Mesothelial cell of epicardium (in vitro differentiated cells): ENCODE results near the gene TBC1D10B. TPM values are rescaled to one million over a fixed set of nuclear protein-coding genes. Genes with fewer than 3 reads are reported as not detected.
A peak's percentile ranks its signal among the peaks of the same experiment; 100 is the strongest.

Source experiments
- DNase-seq, 2 experiments: peaks; one replicate each; pipeline ENCODE4 v3.0.0; 2021; ENCODE audit warnings: low spot score in 2 of 2; ENCODE audit not compliant: unreplicated experiment in 2 of 2
- H3K27ac Mint-ChIP-seq: 2 replicates; pipeline ENCODE4 v1.8.0; 2021; ENCODE audit warnings: mixed read lengths
- H3K27me3 Mint-ChIP-seq: 2 replicates; pipeline ENCODE4 v1.8.0; 2021; ENCODE audit warnings: low read depth, mixed read lengths
- H3K36me3 Mint-ChIP-seq: 2 replicates; pipeline ENCODE4 v1.8.0; 2021; ENCODE audit warnings: mixed read lengths
- H3K4me1 Mint-ChIP-seq: 2 replicates; pipeline ENCODE4 v1.8.0; 2021; ENCODE audit warnings: mixed read lengths
- H3K4me3 Mint-ChIP-seq: 2 replicates; pipeline ENCODE4 v1.8.0; 2021; ENCODE audit warnings: mild to moderate bottlenecking, moderate library complexity, mixed read lengths
- H3K9me3 Mint-ChIP-seq: 2 replicates; pipeline ENCODE4 v1.8.0; 2021; ENCODE audit warnings: mixed read lengths
- total RNA-seq: library from RNA; stranded (reverse); gene quantifications from 3 replicates; pipeline ENCODE4 v1.2.1, GENCODE V29; 2021
- TF ChIP-seq, protein P1 (sequence below): fragments of 200-600 bp; sonication (generic); IDR thresholded peaks from one replicate; pipeline ENCODE4 v1.5.0; 2021; ENCODE audit warnings: antibody characterized with exemption; ENCODE audit not compliant: unreplicated experiment

TBC1D10B gene
- total RNA-seq, 1 donor from 2014 or later = 64.1 TPM

DNA sequence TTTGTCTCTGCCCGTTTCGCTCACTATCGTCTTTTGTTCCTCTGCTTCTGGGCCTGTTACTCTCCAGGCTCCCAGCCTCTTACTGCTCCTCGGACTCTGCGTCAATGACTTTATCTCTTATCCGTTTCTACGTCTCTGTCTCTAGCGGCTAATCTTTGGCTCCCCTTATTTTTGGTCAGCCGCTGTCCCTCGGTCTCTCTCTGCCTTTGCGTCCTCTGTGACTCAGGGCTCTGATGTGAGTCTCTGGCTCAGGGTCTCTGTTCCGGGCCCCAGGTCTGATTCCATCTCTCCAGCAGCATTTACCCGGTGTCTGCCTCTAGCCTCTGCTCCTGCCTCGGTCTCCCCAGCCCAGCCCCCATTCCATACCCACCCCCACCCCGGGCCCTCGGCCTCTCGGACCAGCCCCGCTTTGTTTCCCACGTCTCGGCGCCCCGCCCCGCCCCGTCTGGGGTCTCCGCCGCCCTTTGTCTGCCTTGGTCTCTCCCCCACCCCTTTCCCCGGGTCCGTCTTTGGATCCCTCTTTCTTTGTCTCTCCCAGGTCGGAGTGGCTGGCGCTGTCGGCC is 24.4 kb upstream of the TBC1D10B start:
- H3K9me3 Mint-ChIP-seq = no peaks in the 10 kb centered on the region
- H3K27me3 Mint-ChIP-seq = no peaks in the 10 kb centered on the region
- H3K36me3 Mint-ChIP-seq = peaks cover 4% of the 10 kb centered on the region
- TF ChIP-seq, protein P1, sequence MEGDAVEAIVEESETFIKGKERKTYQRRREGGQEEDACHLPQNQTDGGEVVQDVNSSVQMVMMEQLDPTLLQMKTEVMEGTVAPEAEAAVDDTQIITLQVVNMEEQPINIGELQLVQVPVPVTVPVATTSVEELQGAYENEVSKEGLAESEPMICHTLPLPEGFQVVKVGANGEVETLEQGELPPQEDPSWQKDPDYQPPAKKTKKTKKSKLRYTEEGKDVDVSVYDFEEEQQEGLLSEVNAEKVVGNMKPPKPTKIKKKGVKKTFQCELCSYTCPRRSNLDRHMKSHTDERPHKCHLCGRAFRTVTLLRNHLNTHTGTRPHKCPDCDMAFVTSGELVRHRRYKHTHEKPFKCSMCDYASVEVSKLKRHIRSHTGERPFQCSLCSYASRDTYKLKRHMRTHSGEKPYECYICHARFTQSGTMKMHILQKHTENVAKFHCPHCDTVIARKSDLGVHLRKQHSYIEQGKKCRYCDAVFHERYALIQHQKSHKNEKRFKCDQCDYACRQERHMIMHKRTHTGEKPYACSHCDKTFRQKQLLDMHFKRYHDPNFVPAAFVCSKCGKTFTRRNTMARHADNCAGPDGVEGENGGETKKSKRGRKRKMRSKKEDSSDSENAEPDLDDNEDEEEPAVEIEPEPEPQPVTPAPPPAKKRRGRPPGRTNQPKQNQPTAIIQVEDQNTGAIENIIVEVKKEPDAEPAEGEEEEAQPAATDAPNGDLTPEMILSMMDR = no peak
- DNase-seq = peak in 1 of 2 experiments; percentile 74
- H3K27ac Mint-ChIP-seq = peak overlapping the region; percentile 96
- H3K4me3 Mint-ChIP-seq = peak overlapping the region; percentile 95
- H3K4me1 Mint-ChIP-seq = peaks cover 24% of the 10 kb centered on the region

DNA sequence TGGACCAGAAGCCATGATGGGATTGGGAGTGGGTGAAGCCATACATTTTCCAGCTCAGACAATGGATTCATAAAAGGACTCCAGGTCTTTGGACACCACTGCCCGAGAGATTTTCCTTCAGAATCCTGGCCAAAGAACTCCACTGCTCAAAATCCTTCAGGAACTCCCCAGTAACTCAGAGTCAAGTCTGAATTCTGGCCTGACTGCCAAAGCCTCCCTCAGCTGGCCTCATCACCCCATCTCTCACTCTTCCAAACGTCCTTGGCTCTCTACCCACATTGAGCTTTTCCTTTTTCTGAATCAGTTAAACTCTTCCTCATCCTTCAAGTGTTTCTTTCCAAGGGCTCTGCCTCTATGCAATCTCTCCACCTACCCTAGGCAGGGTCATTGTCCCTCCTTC is 13.2 kb upstream of the TBC1D10B start:
- no peak overlapping the region for H3K4me3 Mint-ChIP-seq
- peaks cover 2% of the 10 kb centered on the region for H3K36me3 Mint-ChIP-seq
- TF ChIP-seq, protein P1 = no peak
- H3K4me1 Mint-ChIP-seq = peaks cover 4% of the 10 kb centered on the region
- no peak for DNase-seq
- peak overlapping the region; percentile 18 for H3K27ac Mint-ChIP-seq
- H3K27me3 Mint-ChIP-seq = no peaks in the 10 kb centered on the region
- H3K9me3 Mint-ChIP-seq = no peaks in the 10 kb centered on the region

DNA sequence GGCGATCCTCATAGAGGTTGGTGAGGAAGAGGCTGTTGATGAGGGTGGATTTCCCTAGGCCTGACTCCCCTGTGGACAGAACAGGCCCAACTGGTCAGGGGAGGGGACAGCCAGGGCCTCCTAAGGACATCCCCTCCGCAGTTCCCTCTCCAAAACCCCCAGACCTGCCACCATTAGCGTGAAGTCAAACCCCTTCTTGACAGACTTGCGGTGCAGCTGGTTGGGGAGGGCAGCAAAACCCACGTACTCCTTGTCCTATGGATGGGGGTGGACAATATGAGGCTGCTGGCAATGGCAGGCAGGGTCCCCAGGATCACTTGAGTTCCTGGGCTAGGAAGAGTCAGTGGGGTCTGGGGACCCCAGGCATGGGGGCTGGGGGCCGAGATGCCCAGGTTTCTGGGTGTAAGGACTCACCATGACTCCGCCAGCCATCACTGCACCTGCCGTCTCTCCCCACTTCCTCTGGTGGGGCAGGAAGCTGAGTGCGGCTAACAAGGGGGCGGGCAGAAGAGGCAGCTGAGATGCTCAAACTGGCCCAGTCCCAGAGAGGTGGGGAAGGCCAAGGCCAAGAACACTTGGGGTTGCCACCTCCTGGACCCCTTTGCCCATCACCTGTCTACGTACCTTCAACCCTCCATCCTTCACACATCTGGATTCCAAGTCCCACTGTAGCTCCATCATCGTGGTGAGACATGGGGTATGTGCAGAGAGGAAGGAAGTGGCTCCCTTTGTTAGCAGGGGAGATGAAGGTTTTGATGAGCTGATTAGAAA is 12.0 kb upstream of the TBC1D10B start, which contains the start of gene SEPTIN1:
Gene SEPTIN1, minus strand, starts transcription at position 451 of the 771 bp plus-strand sequence. Its CDS starts 19 bp downstream, at position 432.
- H3K4me1 Mint-ChIP-seq = peaks cover 14% of the 10 kb centered on the region
- no peak for DNase-seq
- no peak within 1 kb of the TSS for H3K27ac Mint-ChIP-seq
- no peaks in the 10 kb centered on the region for H3K9me3 Mint-ChIP-seq
- peaks cover 2% of the 10 kb centered on the region for H3K36me3 Mint-ChIP-seq
- no peaks in the 10 kb centered on the region for H3K27me3 Mint-ChIP-seq
- no peak within 1 kb of the TSS for H3K4me3 Mint-ChIP-seq
- TF ChIP-seq, protein P1 = no peak

DNA sequence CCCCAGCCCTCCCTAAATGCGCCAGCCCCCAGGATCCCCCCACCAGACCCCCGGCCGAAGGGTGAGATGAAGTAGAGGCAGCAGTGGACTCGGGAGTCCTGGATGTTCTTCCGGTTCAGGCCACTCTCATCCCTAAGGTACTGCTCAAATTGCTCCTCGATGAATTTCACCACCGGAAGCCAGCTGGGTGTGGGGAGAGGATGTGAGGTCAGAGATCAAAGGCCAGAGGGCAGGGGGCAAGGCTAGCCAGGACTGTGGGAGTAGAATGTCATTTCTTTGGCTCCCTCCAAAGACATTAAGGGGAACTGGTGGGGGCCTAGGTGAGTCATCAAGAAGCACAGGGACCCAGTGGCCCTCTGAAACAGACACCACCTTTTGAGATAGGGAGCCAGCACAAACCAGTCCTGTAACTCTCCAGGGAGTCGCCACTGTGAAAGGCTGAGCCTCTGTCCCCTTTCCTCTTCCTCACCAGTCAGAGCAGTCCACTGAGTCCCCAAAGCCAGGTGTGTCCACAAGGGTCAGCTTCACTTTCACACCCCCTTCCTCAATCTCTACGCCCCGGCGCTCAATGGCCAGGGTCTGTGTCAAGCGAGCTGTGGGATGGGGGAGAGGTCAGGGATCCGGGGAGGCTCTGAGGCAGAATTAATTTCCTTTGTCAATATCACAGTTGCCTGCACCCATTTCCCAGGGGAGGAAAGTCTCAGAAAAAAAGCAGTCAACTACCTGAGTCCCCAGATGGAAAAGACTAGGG is 11.2 kb upstream of the TBC1D10B start:
- TF ChIP-seq, protein P1 = no peak
- Mint-ChIP-seq H3K27ac (no peak overlapping the region), H3K4me1 (peaks cover 17% of the 10 kb centered on the region), H3K4me3 (no peak overlapping the region), H3K27me3 (no peaks in the 10 kb centered on the region), H3K36me3 (peaks cover 2% of the 10 kb centered on the region), H3K9me3 (no peaks in the 10 kb centered on the region)
- no peak for DNase-seq

DNA sequence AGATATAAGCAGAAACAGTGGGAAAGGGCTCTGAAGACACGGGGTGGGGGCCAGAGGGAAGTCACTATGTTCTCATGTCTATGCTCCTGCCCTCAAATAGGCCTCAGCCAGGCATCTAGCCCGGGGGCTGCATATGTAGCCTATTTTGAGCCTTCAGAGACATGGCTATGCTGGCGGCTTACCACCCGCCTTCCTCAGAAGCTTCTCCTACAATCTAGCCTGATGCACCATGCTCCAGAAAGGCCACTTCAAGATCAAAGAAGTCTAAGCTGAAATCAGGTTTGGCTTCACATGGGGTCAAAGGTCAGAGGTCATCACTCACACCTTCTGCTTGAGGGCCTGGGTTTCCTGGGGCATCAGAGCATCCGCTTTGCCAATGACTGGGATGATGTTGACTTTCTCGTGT is 10.5 kb upstream of the TBC1D10B start:
- peaks cover 18% of the 10 kb centered on the region for H3K4me1 Mint-ChIP-seq
- no peaks in the 10 kb centered on the region for H3K27me3 Mint-ChIP-seq
- no peak overlapping the region for H3K27ac Mint-ChIP-seq
- no peaks in the 10 kb centered on the region for H3K9me3 Mint-ChIP-seq
- no peak for DNase-seq
- TF ChIP-seq, protein P1 = no peak
- H3K4me3 Mint-ChIP-seq = peak overlapping the region; percentile 24
- H3K36me3 Mint-ChIP-seq = peaks cover 2% of the 10 kb centered on the region
